M059J (cell line): Measurements from ENCODE around the gene LAMB2. TPM values are rescaled to one million over a fixed set of nuclear protein-coding genes. Genes with fewer than 3 reads are reported as not detected.

Experiments used
- DNase-seq: peaks from one replicate; pipeline ENCODE4 v3.0.0-alpha.2; 2012; ENCODE audit warnings: low read depth
- total RNA-seq: library from RNA; depleted of rRNA; stranded (reverse); fragments of >200 nt; shearing (Covaris generic); gene quantifications from 2 replicates; pipeline ENCODE4 v1.2.3, GENCODE V29; 2014

The LAMB2 gene
- total RNA-seq, 1 experiment from 2014 or later: 329 TPM

DNA sequence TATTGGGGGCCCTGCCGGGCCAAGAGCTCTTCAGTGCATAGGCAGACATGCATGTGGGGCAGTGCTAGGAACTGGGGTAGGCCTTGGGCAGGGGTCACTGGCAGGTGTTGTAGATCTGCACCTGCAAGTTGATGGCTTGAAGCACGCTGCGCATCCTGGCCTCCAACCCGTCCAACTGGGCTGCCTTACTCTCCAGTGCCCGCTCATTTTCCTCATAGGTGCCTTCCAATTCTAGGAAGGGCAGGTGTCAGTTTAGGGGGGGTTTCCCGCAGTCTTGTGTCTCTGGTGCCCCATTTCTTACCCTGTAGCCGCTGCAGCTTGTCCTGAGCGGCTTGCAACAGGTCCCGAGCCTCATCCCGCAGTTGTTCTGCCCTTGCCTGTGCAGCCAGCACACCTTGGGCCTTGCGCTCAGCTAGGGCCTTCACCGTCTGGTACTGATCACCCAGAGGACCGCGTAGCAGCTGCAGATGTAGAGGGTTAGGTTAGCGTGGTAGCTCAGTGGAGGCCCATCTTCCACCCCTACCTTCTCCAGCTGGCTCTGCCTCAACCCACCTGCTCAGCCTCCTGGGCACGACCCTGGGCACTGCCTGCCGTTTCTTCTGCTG is 11.6 kb downstream of the LAMB2 start:
- no peak for DNase-seq

DNA sequence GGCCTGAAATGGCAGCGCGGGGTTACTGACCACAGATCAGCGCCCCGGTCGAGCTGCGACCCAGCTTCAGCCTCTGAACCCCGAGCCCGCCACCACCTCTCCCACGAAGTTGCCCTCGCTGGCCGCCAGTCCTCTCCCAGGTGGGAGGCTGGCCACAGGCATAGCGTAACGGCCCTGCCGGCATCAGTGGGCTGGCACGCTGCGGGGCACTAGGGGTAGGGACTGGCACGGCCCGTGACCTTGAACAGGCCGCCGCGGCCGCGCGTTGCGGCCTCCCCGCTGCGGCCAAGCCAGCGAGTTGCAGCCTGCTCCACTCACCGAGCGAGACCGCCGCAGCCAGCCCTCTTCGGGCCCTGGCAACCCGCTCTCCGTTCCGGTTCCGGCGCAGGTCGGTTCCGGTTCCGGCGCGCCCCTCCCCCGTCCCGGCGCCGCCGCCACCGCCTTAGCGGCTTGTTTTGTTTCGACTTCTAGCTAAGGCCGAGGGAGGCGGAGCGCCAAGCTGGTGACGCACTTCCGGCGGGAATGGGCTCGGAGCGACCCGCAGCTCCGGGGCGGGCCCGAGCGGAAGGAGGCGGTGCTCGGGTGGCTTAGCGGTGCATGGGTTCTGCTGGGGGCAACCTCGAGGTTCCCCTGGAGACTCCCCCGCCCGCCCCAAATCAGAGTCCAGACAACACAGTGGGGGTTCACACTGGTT is 12.3 kb downstream of the LAMB2 start, which contains the start of gene USP19:
Gene USP19 (minus strand): TSS at position 386 of the 694 bp plus-strand sequence. CDS start 1,678 bp downstream, outside the sequence.
- peak; percentile 81 for DNase-seq

- no peak for DNase-seq
Observed at GRCh38 chr3:49120096-49120437, 12.8 kb downstream of the LAMB2 start.

- no peak for DNase-seq
Observed at GRCh38 chr3:49119439-49119838, 13.4 kb downstream of the LAMB2 start.

DNA sequence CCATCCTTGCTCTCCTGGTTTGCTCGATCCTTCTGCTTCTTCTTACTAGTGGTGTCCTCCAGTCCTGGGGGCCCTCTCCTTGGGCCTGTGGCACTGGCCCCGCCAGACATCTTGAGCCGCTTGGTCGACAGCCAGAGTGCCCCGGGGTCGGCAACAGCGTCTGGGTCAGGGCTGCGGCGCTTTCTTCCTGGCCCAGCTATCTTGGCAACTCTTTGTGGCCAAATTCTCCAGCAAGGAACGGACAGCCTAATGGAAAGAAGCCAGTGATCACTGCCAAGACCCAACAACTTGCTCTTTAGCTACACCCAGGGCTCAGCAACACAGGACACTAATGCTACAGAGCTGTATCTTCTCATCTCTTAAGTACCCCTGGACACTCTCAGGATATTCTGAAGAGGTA is 13.8 kb downstream of the LAMB2 start:
- no peak for DNase-seq

DNA sequence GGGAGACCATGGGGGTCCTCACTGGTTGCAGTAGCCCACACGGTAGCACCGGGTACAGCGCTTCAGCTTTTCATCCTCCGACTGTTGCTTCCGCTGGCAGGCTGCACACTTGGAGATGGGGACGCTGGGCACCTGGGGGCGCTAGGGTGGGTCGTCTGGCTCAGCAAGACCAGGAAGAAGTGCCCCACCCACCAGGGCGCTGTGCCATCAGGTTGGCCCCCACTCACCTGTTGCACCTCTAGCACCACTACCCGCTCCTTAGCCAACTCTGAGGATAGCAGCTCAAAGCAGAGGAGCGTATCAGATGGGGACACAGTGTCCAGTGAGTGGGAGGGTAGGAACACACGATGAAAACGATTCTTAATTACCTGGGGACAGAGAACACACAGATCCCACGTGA is 20.6 kb downstream of the LAMB2 start:
- DNase-seq: no peak

GRCh38 chr3:49111347-49111746 is 21.5 kb downstream of the LAMB2 start:
- DNase-seq: no peak

- DNase-seq: no peak
Observed at GRCh38 chr3:49110780-49111179, 22.1 kb downstream of the LAMB2 start.

DNA sequence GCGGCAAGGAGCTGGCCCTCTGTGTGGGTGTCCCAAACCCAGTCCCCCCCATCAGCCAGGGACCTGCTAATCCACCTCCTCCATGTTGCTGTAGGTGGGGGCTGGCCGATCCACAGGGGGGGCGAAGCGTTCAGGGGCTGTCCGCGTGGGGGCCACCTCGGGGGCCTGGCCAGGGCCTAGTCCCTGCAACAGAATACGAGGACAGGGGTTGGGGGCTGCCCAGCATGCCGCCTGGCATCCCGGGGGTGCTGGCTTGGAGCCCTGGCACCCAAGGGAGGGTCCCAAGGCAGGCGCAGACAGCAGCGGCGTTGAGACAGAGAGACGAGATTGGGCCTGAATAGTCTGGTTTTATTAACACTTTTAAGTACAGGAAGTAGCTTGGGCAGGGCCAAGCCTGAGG is 24.5 kb downstream of the LAMB2 start:
- no peak for DNase-seq

GRCh38 chr3:49104427-49105291 is 28.2 kb downstream of the LAMB2 start, which contains the start of gene QARS1:
Gene QARS1, minus strand, starts transcription at chr3:49104757. Its CDS starts 24 bp downstream, at chr3:49104733.
- DNase-seq: peak; percentile 87

- no peak for DNase-seq
Observed at GRCh38 chr3:49104052-49104426, 28.8 kb downstream of the LAMB2 start.

DNA sequence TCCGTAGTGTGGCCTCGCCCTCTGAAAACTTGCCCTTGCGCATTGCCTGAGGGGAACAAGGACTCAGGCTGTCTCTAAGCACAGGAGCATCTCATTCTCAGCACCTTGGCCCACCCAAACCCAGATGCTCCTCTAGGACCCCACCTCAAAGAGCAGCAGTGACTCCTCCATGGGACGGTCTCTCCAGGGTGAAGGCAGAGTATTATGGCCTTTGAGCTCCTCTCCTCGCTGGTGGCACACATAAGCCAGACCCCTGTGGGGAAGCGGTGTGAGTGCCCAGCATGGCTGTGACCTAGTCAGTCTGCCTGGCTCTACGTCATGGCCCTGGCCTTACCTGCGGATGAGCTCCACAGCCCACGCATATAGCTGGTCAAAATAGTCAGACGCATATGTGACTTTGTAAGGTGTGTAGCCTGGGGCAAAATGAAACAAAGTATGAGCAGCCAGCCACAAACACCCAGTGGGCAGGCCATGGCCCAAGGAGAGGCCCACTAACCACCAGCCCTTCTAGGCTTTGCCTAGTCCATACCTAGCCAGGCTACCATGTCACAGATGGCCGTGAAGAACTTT is 32.7 kb downstream of the LAMB2 start:
- no peak for DNase-seq

- DNase-seq: no peak
Observed at GRCh38 chr3:49098910-49099630, 33.8 kb downstream of the LAMB2 start.

- peak; percentile 53 for DNase-seq
Observed at GRCh38 chr3:49098429-49098828, 34.4 kb downstream of the LAMB2 start.

DNA sequence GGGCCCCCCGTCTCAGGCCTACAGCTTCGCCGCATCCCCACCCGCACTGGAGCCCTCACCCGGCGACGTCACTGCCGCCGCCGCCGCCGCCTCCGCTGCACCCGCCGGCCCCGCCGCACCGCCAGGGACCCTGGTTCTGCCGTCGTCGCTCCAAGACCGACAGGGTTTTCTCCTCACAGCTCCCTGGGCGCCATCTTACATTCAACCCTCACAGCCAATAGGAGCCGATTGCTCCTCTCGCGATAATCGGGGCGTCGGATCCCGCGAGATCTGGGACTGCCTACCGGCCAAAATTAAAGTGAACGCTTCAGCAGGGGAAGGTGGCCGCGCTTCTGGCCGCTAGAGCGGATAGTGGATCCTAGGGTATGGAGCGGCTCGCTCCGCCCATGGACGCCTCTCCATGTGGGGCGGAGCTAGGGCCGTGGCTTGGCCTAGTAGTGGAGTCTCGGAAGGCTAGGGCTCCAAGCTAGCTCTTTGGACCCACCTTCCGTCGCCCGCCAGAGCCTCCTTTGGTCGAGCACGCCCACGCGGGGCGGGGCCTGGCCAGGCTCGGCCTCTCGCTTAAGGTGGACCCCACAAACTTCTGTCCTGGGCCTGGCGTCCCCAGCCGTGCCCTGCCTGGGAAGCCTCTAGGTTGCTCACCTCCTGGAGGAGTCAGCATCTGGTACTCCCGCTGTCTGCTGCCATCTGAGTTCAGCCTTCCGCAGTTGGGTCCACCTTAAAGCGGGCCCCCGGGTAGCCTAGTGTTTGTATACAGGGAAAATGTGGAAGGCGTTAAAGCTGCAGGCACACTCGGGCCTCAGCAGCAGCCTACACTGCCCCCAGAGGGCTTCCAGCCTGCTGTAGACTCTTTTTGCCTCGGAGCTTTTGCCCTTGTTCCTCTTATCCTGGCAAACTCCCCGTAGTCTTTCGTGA is 38.7 kb downstream of the LAMB2 start, which contains the start of gene QRICH1:
Gene QRICH1 (minus strand): TSS at position 219 of the 915 bp plus-strand sequence. CDS start 17,054 bp downstream, outside the sequence.
- peak; percentile 96 for DNase-seq

GRCh38 chr3:49092938-49093852 is 39.7 kb downstream of the LAMB2 start:
- DNase-seq: peak; percentile 65

- no peak for DNase-seq
Observed at GRCh38 chr3:49081429-49081828, 51.4 kb downstream of the LAMB2 start.

DNA sequence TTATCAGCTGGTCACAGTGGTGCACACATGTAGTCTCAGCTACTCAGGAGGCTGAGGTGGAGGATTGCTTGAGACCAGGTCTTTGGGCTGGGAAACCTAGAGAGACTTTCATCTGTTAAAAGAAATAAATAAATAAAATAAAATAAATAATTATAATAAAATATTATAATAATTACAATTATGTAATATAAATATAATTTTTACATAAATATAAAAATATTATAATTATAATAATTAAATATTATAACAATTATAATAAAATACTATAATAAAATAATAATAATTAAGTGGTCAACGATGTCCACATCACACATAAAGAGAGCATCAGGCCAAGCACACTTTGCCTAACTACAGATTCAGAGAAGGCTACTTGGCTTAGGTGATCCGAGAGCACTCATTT is 53.6 kb downstream of the LAMB2 start:
- DNase-seq: no peak

- DNase-seq: no peak
Observed at GRCh38 chr3:49076646-49077045, 56.2 kb downstream of the LAMB2 start.
